Cardiac fibroblast (primary cell): ENCODE data around the gene KIF19.
"Not testable (repeated sequence)": the region's sequence is repeated elsewhere in the genome, so short reads cannot be mapped to it uniquely, and the experiment has no call there.

ENCODE experiments used
- DNase-seq, 2 donors: peaks; one replicate each; pipeline versions ENCODE4 v3.0.0 to v3.0.0-alpha.2; 2010; ENCODE audit warnings: low read depth in 2 of 2
- H3K4me3 ChIP-seq, 2 donors: replicated peaks in 1 of 2; 1 replicate in 1 of 2; 2 replicates in 1 of 2; pipeline ENCODE4 v1.5.1; 2011; ENCODE audit warnings: low read depth in 2 of 2, low read length in 2 of 2, mild to moderate bottlenecking in 2 of 2, moderate library complexity in 1 of 2
- CTCF ChIP-seq: IDR thresholded peaks from one replicate; pipeline ENCODE4 v1.5.1; 2011; ENCODE audit warnings: low read depth, mild to moderate bottlenecking, low read length, inconsistent platforms

The KIF19 gene

DNA sequence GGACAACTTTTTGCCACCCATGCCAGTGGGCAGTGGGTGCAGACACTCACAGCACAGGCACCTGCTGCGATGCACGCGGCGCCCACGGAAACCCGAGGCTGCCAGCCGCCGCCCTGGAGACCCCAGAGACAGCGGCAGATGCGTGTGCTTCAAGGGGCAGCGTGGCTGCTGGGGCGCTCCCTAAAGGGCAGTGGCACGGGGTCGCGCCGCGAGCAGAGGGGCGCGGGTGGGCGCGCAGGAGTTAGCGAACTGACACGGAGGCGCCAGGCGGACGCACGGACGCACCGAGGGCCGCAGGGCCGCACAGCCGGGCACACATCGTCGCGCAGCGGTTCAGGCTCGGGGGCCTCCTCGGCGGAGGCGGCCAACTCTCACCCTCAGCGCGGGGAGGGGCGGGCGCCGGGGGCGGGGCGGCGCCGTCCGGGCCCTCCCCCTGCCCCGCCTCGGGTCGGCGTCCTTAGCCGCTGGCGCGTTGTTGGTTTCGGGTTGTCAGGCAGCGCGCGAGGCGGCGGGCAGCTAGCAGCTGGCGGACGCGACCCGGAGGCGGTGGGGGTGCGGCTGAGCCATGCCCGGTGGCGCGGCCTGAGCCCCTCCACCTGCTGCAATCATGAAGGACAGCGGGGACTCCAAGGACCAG, at the start of gene KIF19:
Gene KIF19, plus strand, starts transcription at position 484 of the 637 bp plus-strand sequence. Its CDS starts 124 bp downstream, at position 608.
- peak in 1 of 2 donors; percentile 5 for DNase-seq
- H3K4me3 ChIP-seq, result no peak within 1 kb of the TSS
- TF ChIP-seq CTCF, result no peak

- H3K4me3 ChIP-seq, result no peak overlapping the region
- TF ChIP-seq CTCF, result no peak
- peak in 1 of 2 donors; percentile 79 for DNase-seq
These were observed 49.5 kb upstream of the KIF19 start for GRCh38 chr17:74276541-74277009.

- no peak for TF ChIP-seq CTCF
- no peak for DNase-seq
- H3K4me3 ChIP-seq, result no peak overlapping the region
These were observed 48.1 kb upstream of the KIF19 start for GRCh38 chr17:74277935-74278334.

DNA sequence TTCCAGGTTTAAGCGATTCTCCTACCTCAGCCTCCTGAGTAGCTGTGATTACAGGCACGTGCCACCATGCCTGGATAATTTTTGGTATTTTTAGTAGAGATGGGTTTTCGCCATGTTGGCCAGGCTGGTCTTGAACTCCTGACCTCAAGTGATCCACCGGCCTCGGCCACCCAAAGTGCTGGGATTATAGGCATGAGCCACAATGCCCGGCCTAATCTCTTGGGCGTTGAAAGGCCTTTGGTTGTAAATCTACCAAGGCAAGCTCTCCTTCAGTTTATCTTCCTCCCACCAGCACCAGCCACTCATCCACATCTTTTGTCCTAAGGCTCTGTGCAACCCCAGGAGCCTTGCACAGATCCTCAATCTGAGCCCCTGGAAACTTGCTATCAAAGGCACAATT, 46.4 kb upstream of the KIF19 start:
- DNase-seq, result not testable (repeated sequence)

DNA sequence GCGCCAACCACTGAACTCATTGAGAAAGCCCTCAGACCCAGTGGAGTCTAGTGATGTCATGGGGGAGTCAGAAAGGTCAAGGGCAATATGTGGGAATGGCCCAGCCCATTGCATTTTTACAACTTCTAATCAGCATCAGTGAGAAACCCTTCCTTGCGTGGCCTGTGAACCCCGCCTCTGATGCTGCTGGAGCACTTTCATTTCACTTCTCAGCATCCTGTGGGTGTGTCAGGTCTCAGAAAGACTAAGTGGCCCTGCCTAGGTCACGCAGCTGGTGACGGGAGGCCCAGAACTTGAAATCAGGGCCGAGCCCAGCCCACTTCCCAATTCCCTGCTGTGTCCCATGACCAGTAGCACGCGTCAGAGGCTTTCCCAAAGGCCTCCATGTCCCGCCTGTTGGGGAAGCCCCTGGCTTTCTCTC, 45.9 kb upstream of the KIF19 start:
- no peak for DNase-seq
- H3K4me3 ChIP-seq, result no peak overlapping the region
- no peak for TF ChIP-seq CTCF

More for the DNA sequence above, 46.4 kb upstream of the KIF19 start:
- H3K4me3 ChIP-seq, result not testable (repeated sequence)

- no peak for DNase-seq
- H3K4me3 ChIP-seq, result no peak overlapping the region
- TF ChIP-seq CTCF, result no peak
These were observed 44.2 kb upstream of the KIF19 start for GRCh38 chr17:74281799-74282198.

GRCh38 chr17:74282274-74282586, 43.8 kb upstream of the KIF19 start:
- H3K4me3 ChIP-seq, DNase-seq: not testable (repeated sequence)
